SK-N-SH (cell line): ENCODE measurements around the gene PHOSPHO1. TPM values are rescaled to one million over a fixed set of nuclear protein-coding genes. Genes with fewer than 3 reads are reported as not detected.

Experiments used
- CTCF ChIA-PET: fragments of 300-600, 350-600 bp; formaldehyde crosslinking; extraction: SDS; loops from one replicate; lab custom pipeline; 2021; lab: Yijun Ruan, JAX
- POLR2A ChIA-PET: fragments of 350-600 bp; sonication (Branson Sonifier 250); formaldehyde crosslinking; extraction: SDS; loops from one replicate; lab custom pipeline; 2020; ENCODE audit warnings: antibody characterized with exemption, inconsistent platforms; lab: Yijun Ruan, JAX
- DNase-seq: peaks from one replicate; pipeline ENCODE4 v3.0.0; 2012
- H2AFZ ChIP-seq: fragments of 200-600 bp; sonication (generic); 2 replicates; pipeline ENCODE4 v1.8.1; 2016; ENCODE audit warnings: antibody characterized with exemption, mild to moderate bottlenecking, low read depth
- H3F3A ChIP-seq: fragments of 200-600 bp; sonication (generic); replicated peaks from 2 replicates; pipeline ENCODE3; 2016; ENCODE audit warnings: antibody characterized with exemption, mild to moderate bottlenecking; ENCODE audit not compliant: insufficient read depth
- H3K27ac ChIP-seq, 2 experiments: fragments of 200-500 bp in 1 of 2; fragments of 200-600 bp in 1 of 2; sonication (Bioruptor generic) in 1 of 2; sonication (generic), shearing (Covaris generic) in 1 of 2; 2 replicates each; pipeline versions ENCODE4 v1.5.1 to v1.6.1; 2014 to 2016; ENCODE audit warnings: low read depth in 2 of 2, inconsistent platforms in 1 of 2, low read length in 1 of 2, mild to moderate bottlenecking in 1 of 2, mixed read lengths in 1 of 2
- H3K27me3 ChIP-seq: fragments of 200-600 bp; sonication (generic), shearing (Covaris generic); 2 replicates; pipeline ENCODE4 v1.6.1; 2016; ENCODE audit warnings: mixed run types; ENCODE audit not compliant: insufficient read depth
- H3K36me3 ChIP-seq, 2 experiments: fragments of 200-500 bp in 1 of 2; fragments of 200-600 bp in 1 of 2; sonication (Bioruptor generic) in 1 of 2; sonication (generic) in 1 of 2; replicated peaks in 1 of 2; 2 replicates each; pipeline versions ENCODE3 to v1.5.1; 2014 to 2016; ENCODE audit warnings: low read length in 1 of 2, mild to moderate bottlenecking in 1 of 2; ENCODE audit not compliant: insufficient read depth in 2 of 2, control insufficient read depth in 1 of 2
- H3K4me1 ChIP-seq, 2 experiments: fragments of 200-500 bp in 1 of 2; fragments of 200-600 bp in 1 of 2; sonication (Bioruptor generic) in 1 of 2; sonication (generic), shearing (Covaris generic) in 1 of 2; 2 replicates each; pipeline versions ENCODE4 v1.5.1 to v1.6.1; 2014 to 2016; ENCODE audit warnings: low read depth in 1 of 2, low read length in 1 of 2, mixed run types in 1 of 2; ENCODE audit not compliant: insufficient read depth in 2 of 2, control insufficient read depth in 1 of 2
- H3K4me2 ChIP-seq: fragments of 200-600 bp; sonication (generic), shearing (Covaris generic); 2 replicates; pipeline ENCODE4 v1.6.1; 2017; ENCODE audit warnings: mixed run types
- H3K4me3 ChIP-seq, 2 experiments: fragments of 200-500 bp in 1 of 2; fragments of 200-600 bp in 1 of 2; sonication (Bioruptor generic) in 1 of 2; sonication (generic), shearing (Covaris generic) in 1 of 2; 2 replicates each; pipeline versions ENCODE4 v1.5.1 to v1.8.1; 2014 to 2016; ENCODE audit warnings: low read depth in 2 of 2, inconsistent platforms in 1 of 2, low read length in 1 of 2, mild to moderate bottlenecking in 1 of 2, mixed read lengths in 1 of 2, moderate library complexity in 1 of 2
- H3K79me2 ChIP-seq: fragments of 200-600 bp; sonication (generic); 2 replicates; pipeline ENCODE4 v1.8.1; 2017; ENCODE audit warnings: mild to moderate bottlenecking; ENCODE audit not compliant: insufficient read depth
- H3K9ac ChIP-seq: fragments of 200-600 bp; sonication (generic); 2 replicates; pipeline ENCODE4 v1.6.1; 2017; ENCODE audit warnings: mixed run types
- H3K9me2 ChIP-seq: fragments of 200-600 bp; sonication (generic); 2 replicates; pipeline ENCODE4 v1.6.1; 2017; ENCODE audit warnings: mixed run types
- H3K9me3 ChIP-seq: fragments of 200-600 bp; sonication (generic); 2 replicates; pipeline ENCODE4 v1.6.1; 2017; ENCODE audit warnings: mixed run types, mild to moderate bottlenecking, moderate library complexity
- H4K20me1 ChIP-seq: fragments of 200-600 bp; sonication (generic); 2 replicates; pipeline ENCODE4 v1.6.1; 2017; ENCODE audit warnings: mild to moderate bottlenecking, mixed run types; ENCODE audit not compliant: insufficient read depth
- FOXJ3 ChIP-seq: sonication (generic); formaldehyde crosslinking; IDR thresholded peaks from 2 replicates; pipeline ENCODE4 v1.5.1; 2020; ENCODE audit warnings: mild to moderate bottlenecking, missing genetic modification reagents
- GABPA ChIP-seq: IDR thresholded peaks from 2 replicates; pipeline ENCODE4 v1.4.0; 2012; ENCODE audit warnings: low read depth, mild to moderate bottlenecking
- JUND ChIP-seq: IDR thresholded peaks from 2 replicates; pipeline ENCODE4 v1.4.0; 2012
- MXI1 ChIP-seq: IDR thresholded peaks from 2 replicates; pipeline ENCODE4 v1.6.1; 2012; ENCODE audit warnings: mild to moderate bottlenecking, low read depth, low read length, improper control_type of control experiment
- NRF1 ChIP-seq: IDR thresholded peaks from 2 replicates; pipeline ENCODE4 v1.6.1; 2012; ENCODE audit warnings: low read depth, mild to moderate bottlenecking, low read length
- POLR2AphosphoS5 ChIP-seq: IDR thresholded peaks from 2 replicates; pipeline ENCODE4 v1.6.1; 2012; ENCODE audit warnings: low read depth, low read length
- RCOR1 ChIP-seq: fragments of 150-350 bp; IDR thresholded peaks from 2 replicates; pipeline ENCODE4 v1.6.1; 2017; ENCODE audit warnings: antibody characterized with exemption, low read length
- SIN3A ChIP-seq: IDR thresholded peaks from 2 replicates; pipeline ENCODE4 v1.6.1; 2012; ENCODE audit warnings: low read depth, mild to moderate bottlenecking, low read length, moderate library complexity, borderline replicate concordance
- SMC3 ChIP-seq: IDR thresholded peaks from 2 replicates; pipeline ENCODE4 v1.6.1; 2012; ENCODE audit warnings: low read depth, low read length, improper control_type of control experiment
- TAF1 ChIP-seq: IDR thresholded peaks from 2 replicates; pipeline ENCODE4 v1.6.1; 2012; ENCODE audit warnings: low read depth, mild to moderate bottlenecking, low read length, moderate library complexity, borderline replicate concordance
- TCF12 ChIP-seq: IDR thresholded peaks from 2 replicates; pipeline ENCODE4 v1.4.0; 2012
- TEAD4 ChIP-seq: IDR thresholded peaks from 2 replicates; pipeline ENCODE4 v1.4.0; 2012; ENCODE audit warnings: mild to moderate bottlenecking, borderline replicate concordance; ENCODE audit not compliant: insufficient read depth
- WGBS: methylation state at CpG from one replicate; pipeline ENCODE4 v1.1.6; 2017; ENCODE audit warnings: low lambda C conversion rate; 5-methylcytosine and 5-hydroxymethylcytosine counted together
- polyA plus RNA-seq, 3 experiments: library from polyadenylated mRNA; depleted of rRNA; stranded (reverse); fragments of >200 nt; gene quantifications; 2 replicates each; pipeline ENCODE4 v1.2.3, GENCODE V29; 2012
- TF ChIP-seq, protein P1 (sequence below): fragments of 200-600 bp; sonication (generic); IDR thresholded peaks from 2 replicates; pipeline ENCODE4 v1.6.1; 2017; ENCODE audit warnings: antibody characterized with exemption, mild to moderate bottlenecking, moderate library complexity
- TF ChIP-seq, protein P2 (sequence below): fragments of 150-350 bp; IDR thresholded peaks from 2 replicates; pipeline ENCODE4 v1.6.1; 2016; ENCODE audit warnings: mild to moderate bottlenecking, low read depth, low read length
- TF ChIP-seq, protein P3 (sequence below): IDR thresholded peaks from 2 replicates; pipeline ENCODE4 v1.4.0; 2012; ENCODE audit warnings: low read depth, borderline replicate concordance
- TF ChIP-seq, protein P4 (sequence below): fragments of 150-350 bp; IDR thresholded peaks from 2 replicates; pipeline ENCODE4 v1.6.1; 2017; ENCODE audit warnings: antibody characterized with exemption, low read length, low read depth, borderline replicate concordance

PHOSPHO1 gene
- polyA plus RNA-seq, 1 of the 3 experiments (the other 2 are of a cell fraction), result not detected

DNA sequence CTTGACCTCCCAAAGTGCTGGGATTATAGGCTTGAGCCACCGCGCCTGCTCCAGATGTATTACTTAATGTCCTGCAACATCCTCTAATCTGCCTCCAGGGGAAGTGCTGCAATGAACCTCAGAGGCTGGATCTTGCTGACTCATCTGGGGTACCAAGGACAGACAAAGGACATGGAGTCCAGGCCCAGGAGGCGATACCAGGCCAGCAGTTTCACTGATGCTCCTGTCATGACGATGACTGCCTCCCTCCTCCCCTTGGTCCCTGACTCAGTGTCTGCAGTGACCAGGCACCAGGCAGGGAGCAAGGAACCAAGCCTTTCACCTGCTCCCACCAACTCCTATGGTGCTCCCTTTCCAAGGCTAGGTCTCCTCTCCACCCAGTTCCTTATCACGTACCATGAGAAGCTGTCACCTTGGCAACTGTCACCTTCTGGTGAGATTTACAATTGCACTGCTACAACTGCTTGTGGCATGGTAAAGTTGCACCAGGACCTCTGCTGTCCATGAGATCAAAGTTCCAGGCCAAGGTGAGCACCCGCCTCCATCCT is 21.6 kb upstream of the PHOSPHO1 start:
- H3F3A ChIP-seq, result peaks cover 4% of the 10 kb centered on the region
- no peak overlapping the region for H2AFZ ChIP-seq
- H3K4me3 ChIP-seq, result no peak overlapping the region
- no peak overlapping the region for H3K27ac ChIP-seq
- peaks cover 13% of the 10 kb centered on the region; the same call in 1 of the 2 replicates for H3K27me3 ChIP-seq
- 79% methylated on average over 6 of the region's 6 CpGs for WGBS
- no peaks in the 10 kb centered on the region for H4K20me1 ChIP-seq
- H3K36me3 ChIP-seq, result no peaks in the 10 kb centered on the region
- no peaks in the 10 kb centered on the region for H3K4me1 ChIP-seq
- no peak overlapping the region for H3K4me2 ChIP-seq
- H3K79me2 ChIP-seq, result no peaks in the 10 kb centered on the region
- POLR2A ChIA-PET, result no interaction called here
- H3K9ac ChIP-seq, result no peak overlapping the region
- no peaks in the 10 kb centered on the region for H3K9me3 ChIP-seq
- DNase-seq, result no peak
- H3K9me2 ChIP-seq, result no peaks in the 10 kb centered on the region
- CTCF ChIA-PET, result no interaction called here
- TF ChIP-seq TAF1 (no peak), SMC3 (no peak), TEAD4 (no peak), NRF1 (no peak), POLR2AphosphoS5 (no peak), JUND (no peak), TCF12 (no peak), FOXJ3 (CRISPR knock-in tag) (no peak), GABPA (no peak), MXI1 (no peak), SIN3A (no peak), RCOR1 (no peak)
- TF ChIP-seq, protein P1, sequence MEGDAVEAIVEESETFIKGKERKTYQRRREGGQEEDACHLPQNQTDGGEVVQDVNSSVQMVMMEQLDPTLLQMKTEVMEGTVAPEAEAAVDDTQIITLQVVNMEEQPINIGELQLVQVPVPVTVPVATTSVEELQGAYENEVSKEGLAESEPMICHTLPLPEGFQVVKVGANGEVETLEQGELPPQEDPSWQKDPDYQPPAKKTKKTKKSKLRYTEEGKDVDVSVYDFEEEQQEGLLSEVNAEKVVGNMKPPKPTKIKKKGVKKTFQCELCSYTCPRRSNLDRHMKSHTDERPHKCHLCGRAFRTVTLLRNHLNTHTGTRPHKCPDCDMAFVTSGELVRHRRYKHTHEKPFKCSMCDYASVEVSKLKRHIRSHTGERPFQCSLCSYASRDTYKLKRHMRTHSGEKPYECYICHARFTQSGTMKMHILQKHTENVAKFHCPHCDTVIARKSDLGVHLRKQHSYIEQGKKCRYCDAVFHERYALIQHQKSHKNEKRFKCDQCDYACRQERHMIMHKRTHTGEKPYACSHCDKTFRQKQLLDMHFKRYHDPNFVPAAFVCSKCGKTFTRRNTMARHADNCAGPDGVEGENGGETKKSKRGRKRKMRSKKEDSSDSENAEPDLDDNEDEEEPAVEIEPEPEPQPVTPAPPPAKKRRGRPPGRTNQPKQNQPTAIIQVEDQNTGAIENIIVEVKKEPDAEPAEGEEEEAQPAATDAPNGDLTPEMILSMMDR, result no peak
- TF ChIP-seq, protein P2, sequence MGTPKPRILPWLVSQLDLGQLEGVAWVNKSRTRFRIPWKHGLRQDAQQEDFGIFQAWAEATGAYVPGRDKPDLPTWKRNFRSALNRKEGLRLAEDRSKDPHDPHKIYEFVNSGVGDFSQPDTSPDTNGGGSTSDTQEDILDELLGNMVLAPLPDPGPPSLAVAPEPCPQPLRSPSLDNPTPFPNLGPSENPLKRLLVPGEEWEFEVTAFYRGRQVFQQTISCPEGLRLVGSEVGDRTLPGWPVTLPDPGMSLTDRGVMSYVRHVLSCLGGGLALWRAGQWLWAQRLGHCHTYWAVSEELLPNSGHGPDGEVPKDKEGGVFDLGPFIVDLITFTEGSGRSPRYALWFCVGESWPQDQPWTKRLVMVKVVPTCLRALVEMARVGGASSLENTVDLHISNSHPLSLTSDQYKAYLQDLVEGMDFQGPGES, result no peak
- TF ChIP-seq, protein P3, sequence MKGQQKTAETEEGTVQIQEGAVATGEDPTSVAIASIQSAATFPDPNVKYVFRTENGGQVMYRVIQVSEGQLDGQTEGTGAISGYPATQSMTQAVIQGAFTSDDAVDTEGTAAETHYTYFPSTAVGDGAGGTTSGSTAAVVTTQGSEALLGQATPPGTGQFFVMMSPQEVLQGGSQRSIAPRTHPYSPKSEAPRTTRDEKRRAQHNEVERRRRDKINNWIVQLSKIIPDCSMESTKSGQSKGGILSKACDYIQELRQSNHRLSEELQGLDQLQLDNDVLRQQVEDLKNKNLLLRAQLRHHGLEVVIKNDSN, result no peak
- TF ChIP-seq, protein P4, sequence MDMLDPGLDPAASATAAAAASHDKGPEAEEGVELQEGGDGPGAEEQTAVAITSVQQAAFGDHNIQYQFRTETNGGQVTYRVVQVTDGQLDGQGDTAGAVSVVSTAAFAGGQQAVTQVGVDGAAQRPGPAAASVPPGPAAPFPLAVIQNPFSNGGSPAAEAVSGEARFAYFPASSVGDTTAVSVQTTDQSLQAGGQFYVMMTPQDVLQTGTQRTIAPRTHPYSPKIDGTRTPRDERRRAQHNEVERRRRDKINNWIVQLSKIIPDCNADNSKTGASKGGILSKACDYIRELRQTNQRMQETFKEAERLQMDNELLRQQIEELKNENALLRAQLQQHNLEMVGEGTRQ, result no peak
